Measurements from ENCODE around the gene BAHCC1.

DNA sequence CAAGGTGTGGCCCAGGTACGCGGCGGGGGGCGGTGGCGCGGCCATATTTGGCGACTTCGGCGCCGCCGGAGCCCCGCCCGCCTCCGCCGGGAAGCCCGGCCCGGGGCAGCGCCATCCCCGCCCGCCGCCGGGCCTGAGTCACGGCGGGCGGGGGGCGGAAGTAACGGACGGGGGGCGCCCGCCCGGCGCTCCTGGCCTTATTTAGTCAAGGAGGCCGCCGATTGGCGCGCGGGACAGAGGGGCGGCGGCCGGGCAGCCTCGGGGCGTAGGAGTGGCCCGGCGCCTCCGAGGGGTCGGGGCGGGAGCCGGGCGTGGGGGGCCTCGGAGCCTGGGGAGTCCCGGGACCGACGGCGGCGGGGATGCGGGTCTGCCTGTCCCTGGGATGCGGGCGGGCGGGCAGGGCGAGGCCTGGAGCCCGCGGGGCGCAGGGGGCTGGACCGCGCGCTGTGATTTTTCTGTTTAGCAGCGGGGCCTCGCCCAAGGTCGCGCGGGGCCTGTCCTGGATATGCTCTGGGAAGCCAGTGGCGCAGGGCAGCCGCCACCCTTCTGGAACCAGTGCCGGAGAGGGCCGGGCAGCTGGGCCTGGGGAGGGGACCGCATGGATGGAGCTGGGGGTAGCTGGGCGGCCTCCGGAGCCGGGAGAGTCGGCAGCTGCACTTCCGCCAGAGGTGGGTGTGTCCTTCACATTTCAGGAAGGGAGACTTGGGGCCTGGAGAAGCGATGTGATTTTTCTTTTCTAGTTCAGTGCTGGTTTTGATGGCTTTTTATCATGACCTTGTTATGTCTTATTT, 119.7 kb downstream of the BAHCC1 start:
- TF ChIP-seq, protein P1, sequence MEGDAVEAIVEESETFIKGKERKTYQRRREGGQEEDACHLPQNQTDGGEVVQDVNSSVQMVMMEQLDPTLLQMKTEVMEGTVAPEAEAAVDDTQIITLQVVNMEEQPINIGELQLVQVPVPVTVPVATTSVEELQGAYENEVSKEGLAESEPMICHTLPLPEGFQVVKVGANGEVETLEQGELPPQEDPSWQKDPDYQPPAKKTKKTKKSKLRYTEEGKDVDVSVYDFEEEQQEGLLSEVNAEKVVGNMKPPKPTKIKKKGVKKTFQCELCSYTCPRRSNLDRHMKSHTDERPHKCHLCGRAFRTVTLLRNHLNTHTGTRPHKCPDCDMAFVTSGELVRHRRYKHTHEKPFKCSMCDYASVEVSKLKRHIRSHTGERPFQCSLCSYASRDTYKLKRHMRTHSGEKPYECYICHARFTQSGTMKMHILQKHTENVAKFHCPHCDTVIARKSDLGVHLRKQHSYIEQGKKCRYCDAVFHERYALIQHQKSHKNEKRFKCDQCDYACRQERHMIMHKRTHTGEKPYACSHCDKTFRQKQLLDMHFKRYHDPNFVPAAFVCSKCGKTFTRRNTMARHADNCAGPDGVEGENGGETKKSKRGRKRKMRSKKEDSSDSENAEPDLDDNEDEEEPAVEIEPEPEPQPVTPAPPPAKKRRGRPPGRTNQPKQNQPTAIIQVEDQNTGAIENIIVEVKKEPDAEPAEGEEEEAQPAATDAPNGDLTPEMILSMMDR (IDR thresholded peaks at IDR 0.05; ENCODE audit: low read length), result no peak
- TF ChIP-seq EZH2 (optimal IDR thresholded peaks at IDR 0.05; ENCODE audit: low read depth, low read length), result no peak
